HG03439 (cell line): Measurements from ENCODE around the gene GATM.
A peak's percentile ranks its signal among the peaks of the same experiment; 100 is the strongest.
"Not testable (repeated sequence)": the region's sequence is repeated elsewhere in the genome, so short reads cannot be mapped to it uniquely, and the experiment has no call there.

ENCODE experiments used
- ATAC-seq: cut with Tn5 transposase; IDR thresholded peaks from one replicate; pipeline ENCODE4 v1.9.1; 2021; ENCODE audit warnings: mild to moderate bottlenecking, moderate library complexity; ENCODE audit not compliant: unreplicated experiment

GATM gene

DNA sequence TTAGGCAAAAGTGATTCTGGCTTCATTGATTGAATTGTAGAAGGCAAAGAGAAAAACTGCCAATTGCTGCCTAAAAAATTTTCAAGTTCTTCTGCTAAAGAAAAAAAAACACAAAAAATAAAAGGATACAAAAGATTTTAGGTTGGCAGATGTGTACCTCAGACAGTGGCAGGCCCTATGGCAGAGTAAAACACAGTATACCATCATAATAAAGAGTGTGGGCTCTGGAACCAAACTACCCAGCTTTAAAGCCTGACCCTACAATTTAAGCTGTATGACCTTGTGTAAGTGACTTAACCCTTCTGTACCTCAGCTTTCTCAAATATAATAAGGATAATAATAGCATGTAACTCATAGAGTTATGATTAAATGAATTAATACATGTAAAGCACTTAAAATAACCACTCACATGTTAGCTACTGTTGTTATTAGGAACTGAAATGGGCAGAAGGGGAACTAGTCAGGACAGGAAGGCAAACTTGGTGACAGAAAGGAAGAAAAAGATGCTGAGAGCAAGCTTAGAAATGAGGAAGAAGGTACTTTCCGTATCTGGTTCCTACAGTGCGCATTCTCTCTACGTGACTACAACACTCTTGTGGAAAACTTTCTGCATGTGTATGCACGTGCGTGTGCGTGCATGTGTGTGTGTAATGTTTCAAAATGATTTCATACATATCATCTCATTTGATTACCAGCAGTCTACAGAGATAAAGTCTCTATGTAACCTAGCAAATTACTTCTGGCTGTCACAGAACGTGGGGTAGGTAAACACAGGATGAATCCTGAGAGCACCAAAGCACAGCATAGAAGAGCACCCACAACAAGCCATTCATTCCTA lies 13.6 kb upstream of the GATM start:
- ATAC-seq: peak; percentile 75

DNA sequence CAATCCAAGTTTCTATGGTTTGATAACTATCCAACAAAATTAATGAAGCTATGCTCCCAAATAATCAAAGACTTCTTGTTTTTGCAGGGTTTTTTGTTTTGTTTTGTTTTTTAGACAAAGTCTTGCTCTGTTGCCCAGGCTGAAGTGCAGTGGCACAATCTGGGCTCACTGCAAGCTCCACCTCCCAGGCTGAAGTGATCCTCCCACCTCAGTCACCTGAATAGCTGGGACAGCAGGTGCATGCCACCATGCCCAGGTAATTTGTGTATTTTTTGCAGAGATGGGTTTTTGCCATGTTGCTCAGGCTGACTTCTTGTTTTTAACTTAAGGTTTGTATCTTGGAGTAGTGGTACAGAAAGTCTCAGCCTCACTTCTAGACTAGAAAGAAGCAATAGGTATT lies 11.0 kb upstream of the GATM start:
- no peak for ATAC-seq

DNA sequence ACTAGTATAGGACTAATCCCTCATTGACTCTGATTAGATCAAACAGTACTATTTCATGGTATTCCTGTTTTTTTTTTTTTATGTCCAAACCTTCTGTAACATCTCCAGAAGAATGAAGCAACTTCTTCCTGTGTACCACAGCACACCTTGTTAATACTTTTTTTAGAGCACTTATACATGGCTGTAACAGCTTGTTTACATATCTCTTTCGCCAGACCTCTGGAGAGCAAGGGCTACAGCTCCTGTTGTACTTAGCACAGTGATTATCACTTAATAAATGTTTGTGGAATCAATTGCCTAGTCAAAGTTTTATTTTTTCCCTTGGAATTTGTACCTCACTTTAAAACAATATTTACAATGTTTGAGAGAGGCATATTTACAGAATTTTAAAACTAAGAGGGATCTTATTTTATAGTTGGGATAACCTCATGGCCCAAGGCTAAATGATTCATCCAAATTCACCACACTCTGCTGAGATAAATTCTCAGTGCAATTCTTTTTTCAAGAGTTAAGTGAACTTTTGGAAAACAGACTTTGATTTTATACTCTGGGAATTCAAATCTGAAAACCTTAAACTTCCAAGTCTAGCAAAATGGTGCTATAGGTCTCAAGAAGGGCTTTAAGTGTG lies 9.2 kb upstream of the GATM start:
- no peak for ATAC-seq

- no peak for ATAC-seq
Measured at GRCh38 chr15:45386974-45387373, 8.6 kb upstream of the GATM start.

GRCh38 chr15:45386420-45386819 lies 8.1 kb upstream of the GATM start:
- no peak for ATAC-seq

DNA sequence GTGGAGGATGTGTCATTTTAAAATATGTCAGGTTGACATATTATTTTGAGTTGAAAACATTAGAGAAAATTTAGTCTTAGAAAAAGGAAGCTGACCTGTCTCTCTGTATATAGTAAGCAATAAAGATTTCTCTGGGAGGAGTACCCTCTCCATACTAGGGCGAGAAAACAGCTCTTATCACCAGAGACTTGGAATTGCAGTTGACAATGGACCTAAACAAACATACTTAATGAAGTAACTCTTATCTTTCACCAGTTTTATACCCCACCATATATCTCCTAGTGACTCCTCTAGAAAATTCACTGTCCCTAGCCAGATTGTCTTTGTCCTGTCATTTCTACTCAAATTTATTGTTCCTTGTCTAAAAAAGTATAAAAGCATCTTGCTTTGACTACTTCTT lies 7.2 kb upstream of the GATM start:
- ATAC-seq: no peak

DNA sequence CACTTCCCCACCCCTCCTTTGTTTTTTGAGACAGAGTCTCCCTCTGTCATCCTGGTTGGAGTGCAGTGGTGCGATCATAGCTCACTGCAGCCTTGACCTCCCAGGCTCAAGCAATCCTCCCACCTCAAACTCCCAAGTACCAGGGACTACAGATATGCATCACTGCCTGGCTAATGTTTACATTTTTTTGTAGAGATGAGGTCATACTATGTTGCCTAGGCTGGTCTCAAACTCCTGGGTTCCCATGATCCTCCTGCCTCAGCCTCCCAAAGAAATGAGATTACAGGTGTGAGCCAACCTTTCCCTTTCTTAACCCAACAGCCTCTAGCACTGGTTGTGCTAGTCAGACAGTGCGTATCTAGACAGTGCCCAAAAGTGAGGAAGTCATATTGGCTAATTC lies 6.4 kb upstream of the GATM start:
- no peak for ATAC-seq

- ATAC-seq: no peak
Measured at GRCh38 chr15:45378913-45379262, 544 bp upstream of the GATM start.

DNA sequence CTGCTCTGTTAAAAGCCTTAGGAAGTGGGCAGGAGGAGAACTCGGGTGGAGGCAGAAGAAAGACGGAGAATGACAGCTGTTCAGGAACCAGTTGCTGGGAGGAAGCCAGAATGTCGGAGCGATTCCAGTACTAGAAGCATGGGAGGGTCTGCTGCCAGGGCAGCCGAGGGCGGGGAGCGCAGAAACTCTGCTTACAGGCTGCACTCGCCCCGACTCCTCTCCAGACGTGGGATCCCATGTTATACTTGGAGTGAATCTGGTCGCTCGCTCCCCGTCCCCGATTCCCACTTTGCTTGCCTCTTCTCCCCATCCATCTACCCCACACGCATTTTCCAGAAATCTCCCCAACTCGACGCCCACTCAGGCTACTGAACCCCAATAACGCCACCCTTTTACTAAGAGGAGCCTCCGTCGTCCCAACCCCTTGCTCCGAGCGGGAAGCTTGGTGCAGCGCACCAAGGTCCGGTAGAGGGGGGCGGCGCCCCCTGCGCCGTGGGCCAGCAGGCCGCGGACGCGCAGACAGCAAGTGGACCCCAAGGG lies 665 bp downstream of the GATM start:
- peak; percentile 17 for ATAC-seq

GRCh38 chr15:45376967-45377608 lies 1.3 kb downstream of the GATM start:
- ATAC-seq: no peak

- no peak for ATAC-seq
Measured at GRCh38 chr15:45376300-45376928, 1.9 kb downstream of the GATM start.

- ATAC-seq: no peak
Measured at GRCh38 chr15:45375836-45376235, 2.5 kb downstream of the GATM start.

GRCh38 chr15:45373976-45374375 lies 4.4 kb downstream of the GATM start:
- no peak for ATAC-seq

GRCh38 chr15:45372041-45372995 lies 6.0 kb downstream of the GATM start:
- ATAC-seq: no peak

DNA sequence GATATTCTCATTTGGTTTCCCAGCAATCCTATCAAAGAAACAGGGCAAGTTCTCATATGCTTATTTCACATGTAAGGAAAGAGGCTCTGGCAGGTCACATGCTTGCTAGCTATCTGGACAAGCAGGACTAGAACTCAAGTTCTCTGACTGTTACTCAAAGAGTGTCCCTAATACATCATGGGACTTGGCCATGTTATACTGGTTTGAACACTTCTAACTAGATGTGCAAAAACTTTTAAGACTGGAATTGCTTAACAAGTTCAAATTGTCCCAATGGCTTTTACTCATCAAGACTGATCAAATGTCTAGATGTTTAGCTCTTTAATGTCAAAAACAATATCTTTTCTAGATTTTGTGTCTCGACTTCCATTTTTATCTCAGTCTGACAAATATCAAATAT lies 6.8 kb downstream of the GATM start:
- no peak for ATAC-seq

- ATAC-seq: not testable (repeated sequence)
Measured at GRCh38 chr15:45370042-45370441, 8.3 kb downstream of the GATM start.

GRCh38 chr15:45367222-45367621 lies 11.1 kb downstream of the GATM start:
- not testable (repeated sequence) for ATAC-seq

DNA sequence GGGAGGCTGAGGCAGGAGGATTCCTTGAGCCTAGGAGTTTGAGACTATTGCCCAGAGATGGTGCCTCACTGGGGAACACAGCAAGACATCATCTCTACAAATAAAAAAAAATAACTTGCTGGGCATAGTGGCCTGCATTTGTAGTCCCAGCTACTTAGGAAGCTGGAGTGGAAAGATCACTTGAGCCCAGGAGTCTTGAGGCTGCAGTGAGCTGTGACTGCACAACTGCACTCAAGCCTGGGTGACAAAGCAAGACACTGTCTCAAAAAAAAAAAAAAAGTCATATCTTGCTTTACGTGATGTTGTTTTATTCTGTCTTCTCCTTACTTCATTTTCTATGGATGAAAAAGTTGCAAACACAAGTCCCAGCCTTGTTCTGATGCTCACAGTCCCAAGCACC lies 14.1 kb downstream of the GATM start:
- no peak for ATAC-seq

- ATAC-seq: no peak
Measured at GRCh38 chr15:45363801-45364200, 14.5 kb downstream of the GATM start.

GRCh38 chr15:45363334-45363733 lies 15.0 kb downstream of the GATM start:
- no peak for ATAC-seq
